Measurements from ENCODE around the gene TRABD2B. TPM values are rescaled to one million over a fixed set of nuclear protein-coding genes. Genes with fewer than 3 reads are reported as not detected.

Gene TRABD2B
- total and polyA plus RNA-seq, 2 donors, result 0.09 to 0.75 TPM

DNA sequence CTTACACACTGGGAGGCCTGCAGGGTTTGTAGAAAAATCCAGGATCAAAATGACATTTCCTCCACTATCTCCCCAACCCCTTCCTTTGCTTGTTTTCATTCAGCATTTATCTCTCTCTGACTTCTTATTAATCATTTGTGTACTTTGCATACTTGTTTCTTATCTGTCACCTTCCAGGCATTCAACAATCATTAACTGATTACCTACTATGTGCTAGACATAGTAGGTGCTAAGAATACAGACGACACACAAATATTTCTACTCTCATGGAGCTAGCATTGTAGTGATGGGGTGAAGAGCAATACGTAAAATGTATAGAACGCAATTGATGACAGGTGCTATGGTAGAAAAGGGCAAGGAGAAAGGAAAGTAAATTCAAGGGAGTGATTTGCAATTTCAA is 20.9 kb downstream of the TRABD2B start:
- H3K4me1 ChIP-seq (ENCODE audit: control insufficient read depth in 2 of 2, insufficient read depth in 2 of 2, low read length in 2 of 2), result no peaks in the 10 kb centered on the region
- H3K27ac ChIP-seq (ENCODE audit: low read depth in 1 of 2, low read length in 1 of 2), result no peak overlapping the region
- H3K9me3 ChIP-seq (ENCODE audit: control insufficient read depth in 2 of 2, insufficient read depth in 1 of 2, low read length in 1 of 2), result peaks cover 0 to 5% of the 10 kb centered on the region in 2 donors
- no peak for DNase-seq (ENCODE audit: low read depth in 6 of 9, low spot score in 9 of 9)
- 83% methylated on average over 3 of the region's 3 CpGs for WGBS
- H3K36me3 ChIP-seq (ENCODE audit: control insufficient read depth in 2 of 2, insufficient read depth in 2 of 2, low read length in 1 of 2), result no peaks in the 10 kb centered on the region
- no peak overlapping the region for H3K4me3 ChIP-seq (ENCODE audit: low read length in 2 of 2)
- no peaks in the 10 kb centered on the region for H3K27me3 ChIP-seq (ENCODE audit: control insufficient read depth in 2 of 2, insufficient read depth in 1 of 2, low read length in 1 of 2)

DNA sequence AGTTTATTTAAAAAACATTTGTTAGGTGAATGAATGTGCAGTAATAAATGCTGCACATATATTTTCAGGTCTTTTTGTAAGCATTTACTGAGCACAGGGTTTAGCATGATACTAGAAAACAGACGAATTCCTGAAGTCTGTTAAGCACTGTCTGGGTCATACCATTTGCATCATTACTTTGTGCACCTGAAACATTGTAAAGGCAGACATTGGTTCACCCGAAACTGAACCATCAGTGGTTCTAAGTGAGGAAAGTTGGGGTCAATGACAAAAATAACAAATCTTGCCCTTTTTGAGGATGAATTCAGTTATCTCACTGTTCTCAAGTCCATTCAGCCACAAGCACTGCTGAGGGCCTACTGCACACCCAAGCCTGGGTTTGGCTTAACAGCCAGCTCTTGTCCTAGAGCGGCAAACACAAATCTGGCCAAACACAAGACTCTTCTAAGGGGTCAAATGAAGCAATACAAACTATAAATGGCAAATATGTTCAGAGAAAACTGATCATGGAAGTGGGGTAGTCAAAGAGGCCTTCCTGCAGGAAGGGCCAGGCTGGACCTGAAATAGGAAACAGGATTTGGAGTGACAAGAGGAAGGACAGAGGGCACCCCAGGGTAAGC is 21.8 kb downstream of the TRABD2B start:
- no peak for DNase-seq (ENCODE audit: low read depth in 6 of 9, low spot score in 9 of 9)
- no peak overlapping the region for H3K4me3 ChIP-seq (ENCODE audit: low read length in 2 of 2)
- no peak overlapping the region for H3K27ac ChIP-seq (ENCODE audit: low read depth in 1 of 2, low read length in 1 of 2)
- 80% methylated on average over 3 of the region's 3 CpGs for WGBS
- no peaks in the 10 kb centered on the region for H3K27me3 ChIP-seq (ENCODE audit: control insufficient read depth in 2 of 2, insufficient read depth in 1 of 2, low read length in 1 of 2)
- no peaks in the 10 kb centered on the region for H3K36me3 ChIP-seq (ENCODE audit: control insufficient read depth in 2 of 2, insufficient read depth in 2 of 2, low read length in 1 of 2)
- no peaks in the 10 kb centered on the region for H3K4me1 ChIP-seq (ENCODE audit: control insufficient read depth in 2 of 2, insufficient read depth in 2 of 2, low read length in 2 of 2)
- H3K9me3 ChIP-seq (ENCODE audit: control insufficient read depth in 2 of 2, insufficient read depth in 1 of 2, low read length in 1 of 2), result peaks cover 0 to 5% of the 10 kb centered on the region in 2 donors

DNA sequence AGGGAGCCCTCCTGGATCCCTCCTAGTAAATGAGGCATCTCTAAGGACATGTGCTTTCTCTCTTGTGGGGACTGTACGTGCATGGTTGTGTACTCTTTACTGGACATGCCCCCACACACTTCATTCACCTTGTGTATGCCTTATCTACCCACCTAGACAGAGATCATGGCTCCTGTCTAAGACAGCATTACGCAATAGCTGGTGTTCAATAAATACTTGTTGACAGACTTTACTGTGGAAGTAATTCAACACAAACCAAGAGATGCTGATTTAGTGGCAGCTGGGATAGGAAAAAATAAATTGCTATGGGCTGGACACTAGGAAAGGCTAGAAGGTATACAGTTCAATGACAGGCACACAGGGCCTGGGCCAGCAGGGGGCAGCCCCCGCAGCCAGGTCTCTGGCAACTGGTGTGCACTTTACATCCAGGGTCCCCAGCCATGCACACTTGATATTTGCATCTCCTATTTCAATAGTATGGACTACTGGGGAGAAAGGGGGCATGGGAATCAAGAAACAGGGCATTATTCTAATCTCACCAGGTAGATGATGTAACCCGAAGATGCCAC is 24.2 kb downstream of the TRABD2B start:
- Histone ChIP-seq H3K27ac (ENCODE audit: low read depth in 1 of 2, low read length in 1 of 2) (no peak overlapping the region), H3K36me3 (ENCODE audit: control insufficient read depth in 2 of 2, insufficient read depth in 2 of 2, low read length in 1 of 2) (no peaks in the 10 kb centered on the region), H3K9me3 (ENCODE audit: control insufficient read depth in 2 of 2, insufficient read depth in 1 of 2, low read length in 1 of 2) (no peaks in the 10 kb centered on the region), H3K27me3 (ENCODE audit: control insufficient read depth in 2 of 2, insufficient read depth in 1 of 2, low read length in 1 of 2) (no peaks in the 10 kb centered on the region), H3K4me3 (ENCODE audit: low read length in 2 of 2) (no peak overlapping the region), H3K4me1 (ENCODE audit: control insufficient read depth in 2 of 2, insufficient read depth in 2 of 2, low read length in 2 of 2) (no peaks in the 10 kb centered on the region)
- no peak for DNase-seq (ENCODE audit: low read depth in 6 of 9, low spot score in 9 of 9)
- 91% methylated on average over 4 of the region's 4 CpGs for WGBS

DNA sequence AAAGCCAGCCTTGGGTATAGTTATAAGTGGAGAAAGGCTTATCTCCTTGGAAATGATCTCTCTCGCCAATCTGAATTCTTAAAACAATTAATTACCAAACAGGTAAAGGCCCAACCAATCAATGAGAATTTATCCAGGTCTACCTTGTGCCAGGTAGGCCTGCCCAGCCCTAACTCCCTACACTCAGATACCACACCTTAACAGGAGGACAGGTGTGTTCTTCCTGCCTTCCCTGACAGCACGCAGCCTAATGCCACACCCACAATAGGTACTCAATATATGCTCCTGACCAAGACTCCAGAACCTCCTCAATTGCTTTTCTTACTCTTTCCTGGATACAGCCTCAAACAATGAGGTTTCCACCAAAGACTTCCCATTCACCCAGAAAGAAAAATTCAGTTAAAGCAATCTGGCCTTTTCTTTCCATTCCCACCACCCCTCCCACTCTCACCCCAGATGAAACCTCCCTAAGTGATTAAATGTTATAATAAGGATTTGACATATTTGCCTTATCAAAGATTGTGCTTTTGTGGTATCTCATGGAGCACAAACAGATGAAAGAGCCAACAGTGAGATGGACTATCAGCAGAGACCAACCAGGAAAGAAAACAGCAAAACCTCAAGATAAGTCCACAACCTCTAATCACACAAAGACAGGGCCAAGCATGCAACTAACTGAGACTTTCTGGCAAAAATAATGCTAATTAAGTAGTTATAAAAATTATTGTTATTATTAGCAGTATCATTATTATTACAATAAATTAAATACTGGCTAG is 25.6 kb downstream of the TRABD2B start:
- WGBS, result 96% methylated on average over 2 of the region's 2 CpGs
- no peaks in the 10 kb centered on the region for H3K36me3 ChIP-seq (ENCODE audit: control insufficient read depth in 2 of 2, insufficient read depth in 2 of 2, low read length in 1 of 2)
- no peak for DNase-seq (ENCODE audit: low read depth in 6 of 9, low spot score in 9 of 9)
- H3K27me3 ChIP-seq (ENCODE audit: control insufficient read depth in 2 of 2, insufficient read depth in 1 of 2, low read length in 1 of 2), result no peaks in the 10 kb centered on the region
- H3K4me3 ChIP-seq (ENCODE audit: low read length in 2 of 2), result no peak overlapping the region
- no peak overlapping the region for H3K27ac ChIP-seq (ENCODE audit: low read depth in 1 of 2, low read length in 1 of 2)
- no peaks in the 10 kb centered on the region for H3K4me1 ChIP-seq (ENCODE audit: control insufficient read depth in 2 of 2, insufficient read depth in 2 of 2, low read length in 2 of 2)
- H3K9me3 ChIP-seq (ENCODE audit: control insufficient read depth in 2 of 2, insufficient read depth in 1 of 2, low read length in 1 of 2), result no peaks in the 10 kb centered on the region

DNA sequence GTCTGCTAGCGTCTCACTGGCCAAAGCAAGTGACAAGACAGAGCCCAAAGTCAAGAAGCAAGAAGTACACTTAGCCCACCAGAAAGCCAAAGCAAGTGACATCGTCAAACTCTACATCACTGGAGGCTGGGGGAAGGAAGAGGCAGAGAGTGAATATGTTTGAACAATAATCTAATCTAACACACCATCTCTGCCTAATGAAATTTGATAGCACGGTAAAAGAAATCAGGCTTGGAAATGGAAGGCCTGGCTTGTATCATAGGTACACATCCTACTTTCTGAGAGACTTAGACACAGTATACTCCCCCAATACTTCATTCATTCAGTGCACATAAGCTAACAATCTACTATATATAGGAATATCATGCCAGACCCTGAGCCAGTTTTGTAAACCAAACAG is 26.3 kb downstream of the TRABD2B start:
- no peaks in the 10 kb centered on the region for H3K36me3 ChIP-seq (ENCODE audit: control insufficient read depth in 2 of 2, insufficient read depth in 2 of 2, low read length in 1 of 2)
- no peak overlapping the region for H3K27ac ChIP-seq (ENCODE audit: low read depth in 1 of 2, low read length in 1 of 2)
- 97% methylated on average over 3 of the region's 3 CpGs for WGBS
- H3K4me3 ChIP-seq (ENCODE audit: low read length in 2 of 2), result no peak overlapping the region
- no peaks in the 10 kb centered on the region for H3K9me3 ChIP-seq (ENCODE audit: control insufficient read depth in 2 of 2, insufficient read depth in 1 of 2, low read length in 1 of 2)
- no peak for DNase-seq (ENCODE audit: low read depth in 6 of 9, low spot score in 9 of 9)
- H3K4me1 ChIP-seq (ENCODE audit: control insufficient read depth in 2 of 2, insufficient read depth in 2 of 2, low read length in 2 of 2), result no peaks in the 10 kb centered on the region
- no peaks in the 10 kb centered on the region for H3K27me3 ChIP-seq (ENCODE audit: control insufficient read depth in 2 of 2, insufficient read depth in 1 of 2, low read length in 1 of 2)

DNA sequence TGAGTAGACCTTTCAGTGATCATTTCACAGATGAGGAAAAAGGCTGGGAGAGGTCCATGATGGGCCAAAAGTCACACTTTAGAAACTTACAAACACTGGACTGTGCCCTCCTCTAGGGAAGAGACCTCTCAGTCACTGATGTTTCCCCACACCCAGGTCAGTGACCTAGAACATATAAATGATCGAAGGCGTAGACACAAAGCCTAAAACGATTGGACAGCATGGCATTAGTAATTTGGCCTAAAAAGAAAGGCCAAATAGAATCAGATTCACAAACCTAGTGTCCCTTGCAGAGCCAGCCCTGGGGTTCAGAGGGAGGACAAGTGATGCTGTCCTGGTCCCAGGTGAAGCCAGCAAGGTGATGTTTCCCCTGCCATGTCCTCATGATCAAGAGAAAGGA is 27.7 kb downstream of the TRABD2B start:
- Histone ChIP-seq H3K36me3 (ENCODE audit: control insufficient read depth in 2 of 2, insufficient read depth in 2 of 2, low read length in 1 of 2) (no peaks in the 10 kb centered on the region), H3K9me3 (ENCODE audit: control insufficient read depth in 2 of 2, insufficient read depth in 1 of 2, low read length in 1 of 2) (no peaks in the 10 kb centered on the region)
- 95% methylated on average over 3 of the region's 3 CpGs for WGBS

DNA sequence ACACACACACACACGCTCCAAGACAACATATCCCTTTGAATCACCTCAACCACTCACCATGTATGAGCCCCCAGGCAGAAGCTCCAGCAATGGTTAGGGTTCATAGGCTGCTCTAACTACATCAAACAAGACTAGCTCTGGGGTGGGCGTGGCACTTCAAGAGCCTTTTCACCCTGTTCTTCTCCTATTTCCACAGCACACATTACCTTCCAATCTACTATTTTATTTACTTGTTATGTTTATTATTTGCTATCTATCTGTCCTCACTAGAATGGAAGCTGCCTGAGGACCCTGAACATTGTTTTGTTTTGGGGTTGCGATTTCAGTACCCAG is 28.7 kb downstream of the TRABD2B start:
- Histone ChIP-seq H3K4me3 (ENCODE audit: low read length in 2 of 2) (no peak overlapping the region), H3K9me3 (ENCODE audit: control insufficient read depth in 2 of 2, insufficient read depth in 1 of 2, low read length in 1 of 2) (no peaks in the 10 kb centered on the region), H3K27ac (ENCODE audit: low read depth in 1 of 2, low read length in 1 of 2) (no peak overlapping the region), H3K4me1 (ENCODE audit: control insufficient read depth in 2 of 2, insufficient read depth in 2 of 2, low read length in 2 of 2) (no peaks in the 10 kb centered on the region), H3K27me3 (ENCODE audit: control insufficient read depth in 2 of 2, insufficient read depth in 1 of 2, low read length in 1 of 2) (no peaks in the 10 kb centered on the region), H3K36me3 (ENCODE audit: control insufficient read depth in 2 of 2, insufficient read depth in 2 of 2, low read length in 1 of 2) (no peaks in the 10 kb centered on the region)
- 92% methylated on average over 3 of the region's 3 CpGs for WGBS
- DNase-seq (ENCODE audit: low read depth in 6 of 9, low spot score in 9 of 9), result no peak

More for the DNA sequence above, 27.7 kb downstream of the TRABD2B start:
- H3K4me3 ChIP-seq (ENCODE audit: low read length in 2 of 2), result no peak overlapping the region
- no peak for DNase-seq (ENCODE audit: low read depth in 6 of 9, low spot score in 9 of 9)
- no peaks in the 10 kb centered on the region for H3K27me3 ChIP-seq (ENCODE audit: control insufficient read depth in 2 of 2, insufficient read depth in 1 of 2, low read length in 1 of 2)
- H3K4me1 ChIP-seq (ENCODE audit: control insufficient read depth in 2 of 2, insufficient read depth in 2 of 2, low read length in 2 of 2), result no peaks in the 10 kb centered on the region
- no peak overlapping the region for H3K27ac ChIP-seq (ENCODE audit: low read depth in 1 of 2, low read length in 1 of 2)

DNA sequence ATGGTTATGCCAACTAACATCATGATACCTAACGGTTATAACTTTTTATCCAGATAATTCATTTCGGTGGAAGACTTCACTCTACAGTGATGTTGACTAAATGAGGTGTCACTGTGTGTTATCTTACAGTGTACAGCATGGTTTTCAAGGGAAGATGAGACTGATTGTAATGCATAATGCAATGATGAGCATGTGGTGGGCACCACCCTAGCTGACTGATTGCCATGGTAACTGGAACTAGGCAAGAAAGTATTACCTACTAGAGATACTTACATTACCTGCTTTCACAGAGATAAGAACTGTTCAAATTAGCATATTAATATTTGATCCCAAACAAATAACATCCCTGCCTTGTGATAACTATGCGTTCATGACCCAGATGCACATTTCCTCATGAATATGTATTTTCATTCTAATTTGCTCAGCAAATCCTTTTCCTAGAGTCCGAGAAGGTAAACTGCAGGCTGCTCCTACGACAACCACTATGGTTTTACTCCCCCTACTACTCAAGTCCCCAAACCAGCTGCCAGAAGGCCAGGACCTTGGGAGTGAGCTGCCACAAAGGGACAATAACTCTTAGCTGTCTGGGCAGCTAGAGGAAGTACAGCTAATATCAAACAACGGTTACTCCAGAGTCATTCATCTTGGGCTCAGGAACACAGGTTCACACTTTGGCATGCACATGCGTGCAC is 29.2 kb downstream of the TRABD2B start:
- Histone ChIP-seq H3K27ac (ENCODE audit: low read depth in 1 of 2, low read length in 1 of 2) (no peak overlapping the region), H3K4me3 (ENCODE audit: low read length in 2 of 2) (no peak overlapping the region), H3K9me3 (ENCODE audit: control insufficient read depth in 2 of 2, insufficient read depth in 1 of 2, low read length in 1 of 2) (no peaks in the 10 kb centered on the region), H3K36me3 (ENCODE audit: control insufficient read depth in 2 of 2, insufficient read depth in 2 of 2, low read length in 1 of 2) (no peaks in the 10 kb centered on the region), H3K4me1 (ENCODE audit: control insufficient read depth in 2 of 2, insufficient read depth in 2 of 2, low read length in 2 of 2) (no peaks in the 10 kb centered on the region), H3K27me3 (ENCODE audit: control insufficient read depth in 2 of 2, insufficient read depth in 1 of 2, low read length in 1 of 2) (no peaks in the 10 kb centered on the region)
- WGBS, result 85% methylated on average over 7 of the region's 7 CpGs
- DNase-seq (ENCODE audit: low read depth in 6 of 9, low spot score in 9 of 9), result no peak

DNA sequence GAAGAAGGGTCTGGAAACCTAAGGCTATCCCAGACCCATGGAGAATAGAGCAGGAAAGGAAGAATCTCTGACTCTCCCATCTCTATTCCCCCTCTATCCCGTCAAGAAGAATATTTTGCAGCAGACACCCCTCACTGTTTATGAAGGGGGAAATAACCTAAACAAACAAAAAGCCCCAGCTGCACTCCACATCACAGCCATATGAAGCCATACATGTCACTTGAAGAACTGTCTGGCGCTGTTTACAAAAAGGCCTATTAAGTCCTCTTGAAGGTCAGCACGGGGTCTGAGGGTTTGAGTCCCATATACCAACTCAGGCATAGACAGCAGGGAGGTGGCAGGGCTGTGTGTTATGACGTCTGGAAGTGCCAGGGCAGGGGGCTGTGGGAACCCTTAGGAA is 31.4 kb downstream of the TRABD2B start:
- 93% methylated on average over 4 of the region's 4 CpGs for WGBS
- Histone ChIP-seq H3K27me3 (ENCODE audit: control insufficient read depth in 2 of 2, insufficient read depth in 1 of 2, low read length in 1 of 2) (no peaks in the 10 kb centered on the region), H3K4me1 (ENCODE audit: control insufficient read depth in 2 of 2, insufficient read depth in 2 of 2, low read length in 2 of 2) (no peaks in the 10 kb centered on the region), H3K27ac (ENCODE audit: low read depth in 1 of 2, low read length in 1 of 2) (no peak overlapping the region), H3K4me3 (ENCODE audit: low read length in 2 of 2) (no peak overlapping the region), H3K36me3 (ENCODE audit: control insufficient read depth in 2 of 2, insufficient read depth in 2 of 2, low read length in 1 of 2) (no peaks in the 10 kb centered on the region), H3K9me3 (ENCODE audit: control insufficient read depth in 2 of 2, insufficient read depth in 1 of 2, low read length in 1 of 2) (no peaks in the 10 kb centered on the region)
- DNase-seq (ENCODE audit: low read depth in 6 of 9, low spot score in 9 of 9), result no peak
